HAP-1 (cell line): Measurements from ENCODE around the gene KCNK1.

Experiments used
- DNase-seq, 2 experiments: peaks; one replicate each; pipeline ENCODE4 v3.0.0-alpha.2; 2016 to 2020; ENCODE audit warnings: low spot score in 2 of 2
- H3K27me3 ChIP-seq: fragments of 250-450 bp; sonication (Bioruptor Pico); 2 replicates; pipeline ENCODE4 v1.5.1; 2020; ENCODE audit warnings: low read depth, mild to moderate bottlenecking, moderate library complexity
- H3K36me3 ChIP-seq: fragments of 250-450 bp; sonication (Bioruptor Pico); replicated peaks from 2 replicates; pipeline ENCODE4 v1.5.1; 2020; ENCODE audit warnings: mild to moderate bottlenecking
- H3K4me1 ChIP-seq: fragments of 250-450 bp; sonication (Bioruptor Pico); 2 replicates; pipeline ENCODE4 v1.5.1; 2020; ENCODE audit warnings: mild to moderate bottlenecking
- H3K4me3 ChIP-seq: fragments of 250-450 bp; sonication (Bioruptor Pico); 2 replicates; pipeline ENCODE4 v1.5.1; 2020; ENCODE audit warnings: mild to moderate bottlenecking, moderate library complexity
- H3K9me3 ChIP-seq: fragments of 250-450 bp; sonication (Bioruptor Pico); 2 replicates; pipeline ENCODE4 v1.5.1; 2020; ENCODE audit warnings: mild to moderate bottlenecking, moderate library complexity
- in situ Hi-C: fragments of 300-500 bp; cut with MboI; formaldehyde crosslinking; loops from 3 replicates; pipeline ENCODE4 v1.14.3; 2020; ENCODE audit warnings: low sequenced_read_pairs, inconsistent platforms, mixed read lengths

KCNK1 gene

GRCh38 chr1:233700338-233700737, 86.4 kb downstream of the KCNK1 start:
- peaks cover 9% of the 10 kb centered on the region; the same call in 1 of the 2 replicates for H3K27me3 ChIP-seq
- H3K4me1 ChIP-seq: no peaks in the 10 kb centered on the region
- in situ Hi-C loops: no loop called here
- no peaks in the 10 kb centered on the region for H3K9me3 ChIP-seq
- no peak overlapping the region for H3K4me3 ChIP-seq
- H3K36me3 ChIP-seq: no peaks in the 10 kb centered on the region
- DNase-seq: no peak

DNA sequence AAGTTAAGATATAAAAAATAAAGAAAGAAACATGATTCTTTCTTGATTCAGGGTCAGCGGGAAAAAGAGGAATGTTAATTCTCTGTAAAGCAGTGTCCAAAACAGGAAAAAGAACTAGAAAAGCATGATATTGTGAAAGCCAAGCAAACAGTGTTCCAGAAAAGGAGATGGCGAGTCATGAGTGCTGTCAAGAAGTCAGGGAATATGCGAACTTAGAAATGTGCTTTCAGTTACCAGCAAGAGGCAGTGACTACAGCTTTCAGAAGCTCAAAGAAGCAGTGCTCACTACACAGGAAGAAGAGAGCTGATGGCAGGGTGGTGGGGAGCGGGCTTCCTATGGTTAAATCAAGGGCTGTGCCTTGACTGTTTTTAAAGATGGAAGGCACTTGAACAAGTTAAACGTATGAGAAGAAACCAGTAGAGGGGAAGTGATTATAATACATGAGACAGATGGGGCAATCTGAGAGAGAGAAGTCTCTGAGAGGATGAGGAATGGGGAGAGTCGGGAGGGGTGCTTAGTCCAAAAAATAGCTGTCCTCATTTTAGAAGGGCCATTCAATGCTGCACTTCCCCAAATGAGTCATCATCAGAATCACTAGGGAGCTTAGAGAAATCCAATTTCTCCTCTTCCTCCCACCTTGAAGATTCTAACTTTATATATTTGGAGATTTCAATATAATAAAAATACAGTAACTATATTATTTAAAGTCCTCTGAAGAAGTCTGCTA, 90.4 kb downstream of the KCNK1 start:
- Histone ChIP-seq H3K4me1 (no peaks in the 10 kb centered on the region), H3K9me3 (no peaks in the 10 kb centered on the region), H3K27me3 (peaks cover 11% of the 10 kb centered on the region; the same call in 1 of the 2 replicates), H3K4me3 (no peak overlapping the region), H3K36me3 (no peaks in the 10 kb centered on the region)
- no peak for DNase-seq
- in situ Hi-C loops: no loop called here

DNA sequence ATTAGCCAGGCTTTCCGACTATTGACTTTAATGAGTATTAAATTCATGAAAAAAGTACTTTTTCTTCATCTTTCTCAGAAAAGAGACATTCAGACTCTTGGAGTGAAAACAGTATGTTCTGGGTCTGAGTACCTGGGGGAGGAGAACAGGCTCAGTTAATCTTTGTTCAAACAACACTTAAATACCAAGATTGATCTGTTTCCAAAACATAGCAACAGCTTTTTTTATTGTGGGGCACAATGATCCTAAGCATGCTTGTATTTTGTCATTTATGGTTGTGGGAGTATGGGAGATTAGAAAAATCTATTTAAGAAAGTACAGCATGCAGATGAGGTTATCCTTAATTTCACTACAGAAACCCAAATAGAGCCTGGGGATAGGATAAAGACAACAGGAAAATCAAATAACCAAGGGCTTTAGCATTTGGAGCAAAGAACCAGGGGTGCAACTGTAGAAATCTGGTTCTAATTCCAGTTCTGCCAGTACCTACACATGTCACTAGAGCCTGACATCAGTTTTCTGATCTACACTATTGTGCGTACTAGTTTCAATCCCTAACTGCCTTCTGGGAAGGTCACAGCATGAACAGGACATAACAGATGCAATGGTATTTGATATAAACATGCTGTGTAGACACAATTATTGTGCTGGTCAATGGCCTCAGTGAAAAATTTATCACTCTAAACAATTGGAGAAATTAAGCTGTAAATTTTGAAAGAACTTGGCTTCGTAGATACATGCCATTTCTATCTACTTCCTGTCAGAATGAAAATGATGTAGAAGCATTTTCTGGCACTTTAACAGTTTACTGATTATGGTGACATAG, 91.2 kb downstream of the KCNK1 start:
- Histone ChIP-seq H3K36me3 (no peaks in the 10 kb centered on the region), H3K4me3 (no peak overlapping the region), H3K9me3 (no peaks in the 10 kb centered on the region), H3K4me1 (no peaks in the 10 kb centered on the region), H3K27me3 (peaks cover 11% of the 10 kb centered on the region; the same call in 1 of the 2 replicates)
- DNase-seq: no peak
- in situ Hi-C loops: no loop called here

DNA sequence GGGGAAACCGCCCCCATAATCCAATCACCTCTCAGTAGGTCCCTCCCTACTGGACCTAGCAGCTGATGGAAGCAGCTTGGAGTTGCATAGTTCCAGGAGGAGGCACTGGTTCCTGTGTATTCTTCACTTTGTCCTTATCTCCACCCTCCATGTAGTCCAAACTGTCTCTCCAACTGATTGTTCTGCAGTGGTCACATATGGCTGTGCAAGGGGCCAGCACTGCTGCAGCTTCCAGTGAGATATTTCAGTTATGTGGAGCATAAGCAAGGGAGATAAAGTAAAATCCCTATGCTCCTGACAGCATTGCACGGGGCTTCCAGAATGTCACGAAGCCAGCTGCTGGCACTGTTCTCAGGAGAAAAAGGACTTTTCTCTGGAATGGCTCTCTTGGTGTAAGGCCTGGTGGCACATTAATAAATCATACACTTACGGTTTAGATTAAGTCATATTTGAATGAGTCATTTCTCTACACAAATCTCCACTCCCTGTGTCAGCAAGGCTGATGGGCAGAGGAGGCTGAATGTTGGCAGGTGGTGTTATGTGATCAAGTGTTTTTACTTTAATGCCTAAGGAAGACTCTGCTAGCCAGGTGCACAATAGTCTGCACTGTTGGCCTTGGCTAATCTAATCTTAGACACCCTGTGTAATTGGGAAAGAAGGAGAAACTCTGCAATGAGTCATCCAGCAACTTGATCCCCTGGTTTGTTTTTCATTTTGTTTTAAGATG, 93.4 kb downstream of the KCNK1 start:
- in situ Hi-C loops: no loop called here
- H3K9me3 ChIP-seq: no peaks in the 10 kb centered on the region
- DNase-seq: no peak
- no peak overlapping the region for H3K4me3 ChIP-seq
- H3K4me1 ChIP-seq: no peaks in the 10 kb centered on the region
- no peaks in the 10 kb centered on the region for H3K36me3 ChIP-seq
- H3K27me3 ChIP-seq: peaks cover 11% of the 10 kb centered on the region; the same call in 1 of the 2 replicates

GRCh38 chr1:233707880-233708815, 94.2 kb downstream of the KCNK1 start:
- in situ Hi-C loops: no loop called here
- H3K27me3 ChIP-seq: peaks cover 11% of the 10 kb centered on the region; the same call in 1 of the 2 replicates
- H3K4me1 ChIP-seq: no peaks in the 10 kb centered on the region
- no peak overlapping the region for H3K4me3 ChIP-seq
- no peaks in the 10 kb centered on the region for H3K9me3 ChIP-seq
- no peaks in the 10 kb centered on the region for H3K36me3 ChIP-seq
- no peak for DNase-seq

GRCh38 chr1:233710031-233710430, 96.1 kb downstream of the KCNK1 start:
- H3K9me3 ChIP-seq: no peaks in the 10 kb centered on the region
- H3K4me3 ChIP-seq: no peak overlapping the region
- H3K4me1 ChIP-seq: no peaks in the 10 kb centered on the region
- H3K27me3 ChIP-seq: peaks cover 5% of the 10 kb centered on the region; the same call in 1 of the 2 replicates
- H3K36me3 ChIP-seq: no peaks in the 10 kb centered on the region
- in situ Hi-C loops: no loop called here
- no peak for DNase-seq

DNA sequence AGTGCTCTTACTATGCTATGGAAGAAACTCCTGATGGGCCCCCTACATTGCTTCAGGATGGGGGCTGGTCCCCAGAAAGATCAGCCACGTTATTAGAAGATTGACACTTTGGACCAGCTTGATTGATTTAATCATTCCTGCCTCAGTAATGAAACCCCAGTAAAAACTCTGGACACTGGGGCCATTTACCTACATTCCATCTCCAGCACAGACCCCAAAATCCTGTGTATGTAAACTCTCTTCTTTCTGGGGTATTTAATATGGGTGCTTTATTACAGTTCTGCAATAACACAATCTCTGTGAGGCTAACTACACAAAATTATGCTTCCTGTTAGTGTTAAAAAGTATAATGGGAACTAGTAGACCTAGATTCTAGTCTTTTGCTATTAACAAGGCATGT, 96.6 kb downstream of the KCNK1 start:
- no peak for DNase-seq
- no peaks in the 10 kb centered on the region for H3K36me3 ChIP-seq
- in situ Hi-C loops: no loop called here
- H3K9me3 ChIP-seq: no peaks in the 10 kb centered on the region
- no peak overlapping the region for H3K4me3 ChIP-seq
- no peaks in the 10 kb centered on the region for H3K4me1 ChIP-seq
- H3K27me3 ChIP-seq: peaks cover under 1% of the 10 kb centered on the region; the same call in 1 of the 2 replicates

GRCh38 chr1:233714631-233715217, 100.8 kb downstream of the KCNK1 start:
- Histone ChIP-seq H3K27me3 (no peaks in the 10 kb centered on the region), H3K4me1 (no peaks in the 10 kb centered on the region), H3K4me3 (no peak overlapping the region), H3K9me3 (no peaks in the 10 kb centered on the region), H3K36me3 (no peaks in the 10 kb centered on the region)
- no peak for DNase-seq
- in situ Hi-C loops: no loop called here

DNA sequence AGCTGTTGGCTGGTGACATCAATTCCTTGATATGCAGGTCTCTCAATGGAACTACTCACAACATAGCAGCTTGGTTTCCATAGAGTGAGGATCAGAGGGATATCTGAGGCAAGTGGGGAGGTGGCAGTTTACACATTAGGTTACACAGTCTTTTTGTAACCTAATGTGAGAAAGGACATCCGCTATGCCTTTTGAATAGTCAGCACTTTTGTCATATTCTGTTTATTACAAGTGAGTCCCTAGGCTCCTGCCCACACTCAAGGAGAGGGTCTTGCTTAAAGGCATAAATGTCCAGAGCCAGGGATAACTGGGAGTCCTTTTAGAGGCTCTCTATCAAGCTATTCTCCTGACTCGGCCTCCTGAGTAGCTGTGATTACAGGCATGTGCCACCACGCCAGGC, 104.2 kb downstream of the KCNK1 start:
- H3K9me3 ChIP-seq: no peaks in the 10 kb centered on the region
- in situ Hi-C loops: no loop called here
- no peaks in the 10 kb centered on the region for H3K27me3 ChIP-seq
- H3K4me1 ChIP-seq: no peaks in the 10 kb centered on the region
- H3K4me3 ChIP-seq: no peak overlapping the region
- no peaks in the 10 kb centered on the region for H3K36me3 ChIP-seq
- no peak for DNase-seq

DNA sequence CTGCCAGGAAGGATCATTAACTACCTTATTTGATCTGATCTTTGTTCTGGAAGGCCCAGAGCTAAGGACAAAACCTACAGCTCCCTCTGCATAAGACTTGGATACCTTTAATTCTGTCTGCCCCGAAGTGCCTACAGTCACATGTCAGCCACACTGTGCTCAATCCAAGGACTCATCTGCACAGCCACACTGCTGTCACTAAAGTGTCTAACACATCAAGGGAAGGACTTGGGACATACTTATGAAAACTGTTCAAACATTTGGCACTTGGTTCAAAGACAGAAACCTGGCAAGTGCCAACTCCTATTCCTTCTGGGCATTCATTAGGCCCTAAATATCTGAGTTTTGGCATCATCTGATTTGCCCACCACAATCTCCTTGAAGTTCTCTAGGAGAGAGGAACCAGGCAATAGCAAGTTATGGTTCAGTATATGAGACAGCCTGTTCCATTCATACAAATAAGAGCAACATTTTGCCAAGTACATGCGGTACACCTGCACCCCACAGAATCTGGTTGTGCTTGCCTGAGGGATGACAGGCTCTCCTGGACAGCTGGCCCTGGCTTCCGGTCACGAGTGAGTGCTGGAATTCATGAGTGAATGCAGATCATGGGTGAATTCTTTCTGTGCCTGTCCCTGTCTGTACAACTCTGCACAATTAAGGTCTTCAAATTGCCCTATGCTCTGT, 105.9 kb downstream of the KCNK1 start:
- no peak for DNase-seq
- Histone ChIP-seq H3K36me3 (no peaks in the 10 kb centered on the region), H3K4me3 (no peak overlapping the region), H3K4me1 (no peaks in the 10 kb centered on the region), H3K9me3 (no peaks in the 10 kb centered on the region), H3K27me3 (no peaks in the 10 kb centered on the region)
- in situ Hi-C loops: no loop called here

GRCh38 chr1:233721004-233721595, 107.2 kb downstream of the KCNK1 start:
- H3K9me3 ChIP-seq: no peaks in the 10 kb centered on the region
- no peaks in the 10 kb centered on the region for H3K4me1 ChIP-seq
- no peaks in the 10 kb centered on the region for H3K36me3 ChIP-seq
- H3K4me3 ChIP-seq: no peak overlapping the region
- no peak for DNase-seq
- in situ Hi-C loops: no loop called here
- no peaks in the 10 kb centered on the region for H3K27me3 ChIP-seq
